ENCODE data around the gene ME1. TPM values are rescaled to one million over a fixed set of nuclear protein-coding genes. Genes with fewer than 3 reads are reported as not detected.
A peak's percentile ranks its signal among the peaks of the same experiment; 100 is the strongest.

Gene ME1
- total RNA-seq, 1 donor: 39.7 TPM

- no peak for TF ChIP-seq CTCF (IDR thresholded peaks at IDR 0.05; ENCODE audit: insufficient read depth, low read depth, low read length)
- H3K4me3 ChIP-seq (ENCODE audit: low read depth, low read length): peak overlapping the region; percentile 90
- peak; percentile 95 for DNase-seq (ENCODE audit: low read depth)
Observed at GRCh38 chr6:83190626-83191025, 240.2 kb downstream of the ME1 start.

GRCh38 chr6:83188501-83188900, 242.3 kb downstream of the ME1 start:
- no peak overlapping the region for H3K4me3 ChIP-seq (ENCODE audit: low read depth, low read length)
- TF ChIP-seq CTCF (IDR thresholded peaks at IDR 0.05; ENCODE audit: insufficient read depth, low read depth, low read length): no peak
- no peak for DNase-seq (ENCODE audit: low read depth)

- no peak for TF ChIP-seq CTCF (IDR thresholded peaks at IDR 0.05; ENCODE audit: insufficient read depth, low read depth, low read length)
- H3K4me3 ChIP-seq (ENCODE audit: low read depth, low read length): no peak overlapping the region
- DNase-seq (ENCODE audit: low read depth): no peak
Observed at GRCh38 chr6:83185096-83185495, 245.8 kb downstream of the ME1 start.

GRCh38 chr6:83183082-83183828, 247.6 kb downstream of the ME1 start:
- peak overlapping the region; percentile 3 for H3K4me3 ChIP-seq (ENCODE audit: low read depth, low read length)
- DNase-seq (ENCODE audit: low read depth): peak; percentile 99
- no peak for TF ChIP-seq CTCF (IDR thresholded peaks at IDR 0.05; ENCODE audit: insufficient read depth, low read depth, low read length)

- no peak for DNase-seq (ENCODE audit: low read depth)
- no peak for TF ChIP-seq CTCF (IDR thresholded peaks at IDR 0.05; ENCODE audit: insufficient read depth, low read depth, low read length)
- H3K4me3 ChIP-seq (ENCODE audit: low read depth, low read length): no peak overlapping the region
Observed at GRCh38 chr6:83182114-83182513, 248.7 kb downstream of the ME1 start.

- no peak for TF ChIP-seq CTCF (IDR thresholded peaks at IDR 0.05; ENCODE audit: insufficient read depth, low read depth, low read length)
- H3K4me3 ChIP-seq (ENCODE audit: low read depth, low read length): no peak overlapping the region
- DNase-seq (ENCODE audit: low read depth): no peak
Observed at GRCh38 chr6:83180426-83180950, 250.4 kb downstream of the ME1 start.
